NCI-H1436 (cell line): ENCODE results near the gene ANXA2.

Experiments
- DNase-seq: peaks from one replicate; lab custom pipeline; 2025; lab: John Stamatoyannopoulos, UW

ANXA2 gene

DNA sequence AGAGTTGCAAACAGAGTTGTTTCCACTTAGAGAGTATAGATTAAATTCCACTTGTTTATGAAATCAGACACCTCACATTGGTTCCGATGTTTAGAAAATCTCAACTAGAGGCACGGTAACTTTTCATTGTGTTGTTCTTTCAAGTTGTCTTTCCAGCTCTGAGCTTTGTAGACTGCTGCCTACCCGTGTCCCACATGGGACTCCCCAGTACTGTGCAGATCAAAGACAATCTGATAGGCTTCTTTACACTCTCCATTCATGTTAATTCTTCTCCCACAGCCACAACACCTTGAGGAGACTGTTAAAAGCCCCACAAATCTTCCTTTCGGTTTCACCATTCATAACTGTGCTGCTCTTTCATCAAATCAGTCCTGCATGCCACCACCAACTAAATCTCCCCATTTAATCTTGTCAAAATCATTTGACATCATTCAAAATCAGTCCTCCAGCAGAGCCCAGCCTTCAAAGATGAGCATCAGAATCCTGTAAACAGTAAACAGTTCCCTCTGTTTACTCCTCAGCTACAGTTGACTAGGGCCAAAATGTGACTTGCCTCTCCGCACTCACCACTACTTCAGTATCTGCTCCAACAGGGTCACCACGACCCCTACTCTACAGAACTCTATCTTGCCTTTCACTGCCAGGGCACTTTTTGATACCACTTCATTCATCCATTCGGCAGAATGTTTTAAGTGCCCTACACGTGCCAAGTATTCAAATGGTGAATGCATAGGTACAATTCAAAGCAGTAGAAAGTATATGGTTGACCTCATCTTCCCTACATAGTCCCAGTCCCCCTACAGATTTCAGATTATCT lies 8.3 kb downstream of the ANXA2 start:
- DNase-seq: no peak

DNA sequence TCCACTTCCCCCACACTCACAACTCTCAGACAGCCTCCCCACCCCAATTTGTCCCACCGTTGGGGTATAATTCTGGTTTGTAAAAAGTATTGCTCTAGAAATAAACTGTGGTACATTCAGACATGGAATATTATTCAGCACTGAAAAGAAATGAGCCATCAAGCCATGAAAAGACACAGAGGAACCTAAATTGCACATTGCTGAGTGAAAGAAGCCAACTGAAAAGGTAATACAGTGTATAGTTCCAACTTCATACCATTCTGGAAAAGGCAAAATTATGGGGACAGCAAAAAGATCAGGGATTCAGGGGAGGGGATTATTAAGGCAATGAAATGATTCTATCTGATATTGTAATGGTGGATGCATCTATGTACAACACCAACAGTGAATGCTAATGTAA lies 10.5 kb downstream of the ANXA2 start:
- DNase-seq: no peak

DNA sequence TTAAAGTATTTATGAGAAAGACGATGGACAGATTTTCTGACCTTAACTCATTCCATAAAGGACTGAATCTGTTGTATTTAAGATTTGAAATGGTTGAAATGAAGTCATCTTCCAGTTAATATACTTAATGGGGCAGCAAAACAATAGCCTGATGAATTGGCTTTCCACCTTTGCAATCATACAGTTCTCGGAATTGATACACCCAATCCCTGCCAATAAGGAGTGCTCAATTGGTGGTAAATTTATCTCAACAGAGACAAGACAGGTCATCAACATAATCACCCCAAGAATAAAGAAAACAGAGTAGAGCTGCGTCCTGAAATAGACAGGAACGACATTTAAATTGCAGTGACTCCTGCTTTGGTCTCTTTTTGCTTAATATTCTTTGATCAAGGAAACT lies 11.2 kb downstream of the ANXA2 start:
- no peak for DNase-seq

DNA sequence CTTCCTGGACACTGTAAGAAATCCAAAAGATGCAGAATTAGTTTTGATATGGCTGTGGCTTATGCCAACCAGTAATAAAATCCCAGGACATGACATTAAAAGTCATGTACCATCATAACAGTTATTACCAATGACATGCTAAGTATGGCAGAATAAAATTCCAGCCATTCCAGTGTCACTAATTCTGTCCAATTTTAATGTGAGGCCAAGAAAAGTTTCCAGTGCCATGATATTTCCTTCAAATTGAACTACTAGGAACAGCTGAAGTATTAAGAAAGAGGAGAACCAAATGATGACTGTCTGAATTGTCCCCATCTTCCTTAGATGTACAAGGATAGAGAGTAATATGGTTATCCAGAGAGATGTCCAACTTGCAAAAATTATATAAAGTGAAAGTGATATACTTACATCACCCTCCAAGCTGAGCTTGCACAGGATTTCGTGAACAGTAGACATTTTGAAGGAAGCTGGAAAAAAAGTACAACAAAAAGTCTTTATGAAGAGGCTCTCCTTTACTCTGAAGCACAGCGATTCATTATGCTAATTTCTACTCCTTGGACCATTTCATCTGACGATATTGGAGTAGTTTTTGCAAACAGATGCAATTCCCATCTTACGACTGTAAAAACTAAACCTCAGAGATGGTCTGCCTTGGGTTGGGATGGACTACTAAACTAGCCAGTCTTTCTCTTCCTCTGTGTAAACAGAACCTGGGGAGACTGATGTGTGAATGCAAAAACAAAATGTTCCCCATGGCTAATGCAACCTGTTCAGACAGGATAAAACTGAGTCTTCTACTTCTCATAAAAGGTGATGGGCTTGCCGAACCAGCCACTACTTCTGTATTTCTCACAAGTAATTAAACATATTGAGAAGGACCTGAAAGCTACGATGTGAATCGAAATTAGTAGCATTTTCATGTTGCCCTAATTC lies 11.9 kb downstream of the ANXA2 start:
- no peak for DNase-seq

DNA sequence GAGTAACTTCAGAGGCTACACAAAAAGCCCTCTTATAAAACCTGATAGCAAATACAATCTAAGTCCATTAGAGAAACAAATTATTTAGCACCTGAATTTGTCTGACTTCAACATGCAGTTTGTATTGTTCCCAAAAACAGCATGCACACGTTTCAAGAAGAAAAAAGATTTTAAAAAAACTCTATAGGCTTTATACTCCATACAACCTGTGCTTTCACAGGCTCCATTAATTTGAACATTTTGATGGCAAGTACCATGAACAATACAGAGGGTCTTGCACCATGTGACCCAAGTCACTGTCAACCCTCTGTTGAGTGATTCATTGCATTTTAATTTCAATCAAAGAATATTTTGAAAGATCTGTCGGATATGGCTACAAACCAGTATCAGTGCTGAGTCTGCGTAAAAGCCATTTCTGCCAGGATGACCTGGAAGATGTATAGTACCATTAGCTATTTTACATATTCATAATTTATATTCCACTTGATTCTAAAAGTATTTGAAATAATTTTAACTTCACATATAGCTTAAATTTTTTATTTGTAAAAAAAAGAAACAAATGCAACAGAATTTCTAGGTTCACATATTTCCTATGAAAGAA lies 13.2 kb downstream of the ANXA2 start:
- no peak for DNase-seq

DNA sequence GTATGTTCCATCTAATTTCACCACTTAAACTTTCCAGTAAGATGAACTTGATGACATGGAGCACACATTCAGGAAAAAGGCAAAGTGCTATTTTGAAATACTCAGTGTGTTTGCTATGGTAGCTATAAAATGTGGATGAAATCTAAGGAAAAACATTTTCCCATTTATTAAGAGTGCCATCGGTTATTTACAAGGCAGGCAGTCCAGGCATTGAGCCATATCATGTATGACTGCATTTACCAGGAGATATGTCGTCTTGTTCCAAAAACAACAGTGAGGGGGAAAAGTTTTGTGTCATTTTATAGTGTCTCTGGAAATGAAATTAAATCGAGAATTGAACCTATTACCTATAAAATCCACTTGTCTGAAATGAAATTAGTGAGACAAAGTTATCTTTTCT lies 13.7 kb downstream of the ANXA2 start:
- no peak for DNase-seq

DNA sequence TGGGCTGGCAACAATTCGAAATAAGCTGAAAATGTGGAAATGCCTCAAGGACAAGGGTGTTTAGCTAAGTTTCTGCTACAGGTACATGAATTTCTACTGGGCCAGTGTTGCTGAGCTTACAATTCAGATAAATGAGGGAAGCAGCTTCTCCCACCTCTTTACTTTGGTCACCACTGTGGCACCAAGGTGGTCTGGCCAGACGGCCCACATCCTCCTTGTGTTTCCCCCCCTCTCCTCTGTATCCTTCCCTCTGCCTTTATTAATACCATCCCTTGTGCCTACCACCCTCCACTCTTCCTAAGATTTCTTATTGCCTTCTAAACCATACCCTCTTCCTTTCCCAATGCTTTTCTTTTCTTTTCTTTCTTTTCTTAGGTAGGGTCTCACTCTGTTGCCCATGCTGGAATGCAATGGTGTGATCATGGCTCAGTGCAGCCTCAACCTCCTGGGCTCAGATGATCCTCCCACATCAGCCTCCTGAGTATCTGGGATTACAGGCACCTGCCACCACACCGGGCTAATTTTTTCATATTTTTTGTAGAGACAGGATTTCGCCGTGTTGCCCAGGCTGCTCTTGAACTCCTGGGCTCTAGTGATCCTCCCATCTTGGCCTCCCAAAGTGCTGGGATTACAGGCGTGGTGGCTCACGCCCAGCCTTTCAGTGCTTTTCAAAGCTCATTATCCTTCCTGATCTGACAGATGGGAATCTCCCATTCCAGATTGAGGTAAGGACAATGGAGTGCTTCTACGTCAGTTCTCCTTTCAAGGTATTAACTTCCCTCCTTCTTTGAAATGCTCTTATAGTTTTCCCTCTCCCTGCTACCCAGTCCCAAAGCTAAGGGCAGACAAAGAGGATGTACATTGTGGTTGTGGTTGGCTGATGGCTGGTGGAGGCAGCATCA lies 14.8 kb downstream of the ANXA2 start:
- no peak for DNase-seq

DNA sequence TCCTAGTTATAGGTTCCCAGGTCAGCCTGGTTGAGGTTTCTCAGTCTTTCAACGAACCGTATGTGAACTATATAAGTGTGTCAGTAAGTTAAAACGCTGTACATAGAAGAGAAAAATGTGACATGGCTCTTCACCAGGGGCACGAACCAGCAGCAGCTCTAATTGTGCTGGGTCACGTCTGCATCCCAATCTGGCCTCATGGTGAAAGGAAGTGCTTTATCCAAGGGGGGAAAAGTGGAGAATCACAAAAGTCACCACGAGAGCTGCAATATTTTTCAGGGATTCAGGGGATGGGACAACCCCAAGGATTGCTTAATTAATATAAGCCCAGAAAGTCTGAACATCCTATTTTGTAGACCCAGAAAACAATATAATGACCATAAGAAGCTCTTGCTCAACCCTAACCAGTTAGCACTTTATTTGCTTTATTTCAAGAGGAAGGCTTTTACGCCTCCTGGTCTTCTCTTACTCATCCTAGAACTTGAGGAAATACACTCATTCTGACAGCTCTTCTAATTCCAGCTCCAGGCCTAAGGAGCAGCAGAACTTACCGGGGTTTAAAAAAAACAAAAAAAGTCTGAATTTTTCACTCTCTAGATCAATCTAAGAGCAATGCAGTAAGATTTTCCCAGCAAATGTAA lies 16.5 kb downstream of the ANXA2 start:
- DNase-seq: no peak

DNA sequence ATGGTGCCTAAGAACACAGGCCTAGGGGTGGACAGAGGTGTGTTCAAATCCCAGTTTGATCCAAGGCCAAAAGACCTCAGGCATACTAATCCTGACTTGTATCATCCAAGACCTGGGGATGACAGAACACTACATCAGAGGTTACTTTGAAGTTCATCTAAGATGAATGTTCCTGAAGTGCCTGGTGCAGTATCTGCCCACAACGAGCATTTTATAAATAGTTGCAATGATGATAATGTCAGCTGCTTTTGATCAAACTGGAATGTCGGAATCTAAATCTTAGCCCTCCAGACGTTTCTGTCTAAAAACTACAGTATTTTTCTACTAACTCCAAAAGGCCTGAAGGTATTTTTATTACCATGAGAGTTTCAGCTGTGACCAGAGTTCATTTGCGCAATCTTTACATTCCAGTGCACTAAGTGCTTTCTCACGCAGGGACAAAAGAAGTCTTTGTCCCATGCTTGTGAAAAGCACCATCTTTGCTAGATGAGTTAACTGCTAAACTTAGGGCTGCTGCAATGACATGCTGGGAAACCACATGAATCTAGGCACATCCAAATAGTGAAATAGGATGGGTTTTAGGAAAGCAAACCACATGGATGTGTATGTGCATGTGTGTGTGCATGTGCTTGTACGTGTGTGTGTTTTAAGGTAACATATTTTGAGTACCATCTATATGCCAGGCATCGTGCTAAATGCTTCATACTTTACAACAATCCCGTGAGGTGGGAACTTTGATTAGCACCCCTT lies 18.1 kb downstream of the ANXA2 start:
- no peak for DNase-seq

DNA sequence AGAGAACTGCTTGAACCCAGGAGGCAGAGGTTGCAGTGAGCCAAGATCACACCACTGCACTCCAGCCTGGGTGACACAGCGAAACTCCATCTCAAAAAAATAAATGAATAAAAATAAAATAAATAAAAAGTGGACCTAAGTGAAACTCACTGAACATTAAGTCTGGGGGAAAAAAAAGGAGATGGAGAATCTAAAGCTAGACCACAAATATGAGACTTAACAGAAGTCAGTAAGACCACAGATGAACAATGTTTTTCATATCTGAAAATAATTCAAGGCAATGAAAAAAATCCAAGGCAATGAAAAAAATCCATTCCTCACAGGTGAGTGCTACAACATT lies 18.6 kb downstream of the ANXA2 start:
- DNase-seq: no peak

DNA sequence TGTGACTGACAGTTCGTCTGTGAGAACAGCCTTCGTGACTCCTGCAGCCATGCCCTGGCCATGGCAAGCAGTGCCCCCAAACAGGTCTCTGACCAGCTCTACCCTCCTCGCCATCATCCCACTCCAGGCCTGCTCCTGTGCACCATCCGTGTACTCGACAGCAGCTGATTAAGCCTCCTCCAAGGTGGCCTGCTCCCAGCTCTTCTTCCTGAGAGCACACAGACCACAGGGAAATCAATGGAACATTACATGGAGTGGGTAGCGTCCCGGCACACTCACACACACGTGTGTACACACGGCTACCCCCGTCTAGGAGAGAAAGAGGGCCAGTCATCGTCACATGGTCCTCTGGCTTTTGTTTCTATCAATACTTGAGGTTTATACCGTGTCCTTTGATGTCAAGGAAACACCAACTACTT lies 21.1 kb downstream of the ANXA2 start:
- no peak for DNase-seq

DNA sequence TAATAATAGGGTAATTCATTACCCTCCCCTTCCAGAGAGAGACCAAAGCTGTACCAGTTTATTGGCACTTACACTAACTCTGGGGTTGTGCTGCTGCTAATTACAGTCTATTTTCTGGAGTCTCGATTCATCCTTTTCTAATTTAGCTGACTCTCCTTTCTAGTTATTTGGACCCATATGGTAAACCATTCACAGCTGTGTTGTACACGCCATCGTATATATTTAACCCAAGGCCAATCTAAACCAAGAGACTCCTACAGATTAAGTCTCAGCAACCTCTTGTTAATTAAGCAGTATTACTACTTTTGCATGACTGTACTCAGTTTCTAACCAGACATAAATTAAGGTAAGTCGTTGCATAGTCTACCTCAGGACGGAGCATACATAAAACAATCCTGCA lies 22.5 kb downstream of the ANXA2 start:
- DNase-seq: no peak

DNA sequence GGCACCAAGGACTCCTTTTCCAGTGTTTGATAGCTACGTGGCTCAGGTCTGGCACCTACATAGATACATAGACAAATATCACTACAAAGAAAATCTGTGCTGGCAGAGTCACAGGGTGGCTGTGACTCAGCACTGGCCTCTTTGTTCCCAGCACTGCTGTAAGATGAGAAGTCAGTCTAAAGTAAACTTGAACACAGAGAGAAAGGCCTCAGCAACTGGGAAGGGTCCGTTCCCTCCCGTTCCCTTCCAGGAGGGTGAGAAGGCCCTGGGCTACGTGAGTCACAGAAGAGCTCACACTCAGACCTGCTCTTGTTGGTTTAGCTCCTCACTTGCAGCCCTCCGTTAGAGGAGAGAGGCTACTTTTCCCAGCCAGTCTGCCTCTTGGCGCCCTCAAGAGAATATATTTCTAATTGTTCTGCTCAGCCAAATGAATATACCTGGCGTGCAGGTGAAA lies 23.1 kb downstream of the ANXA2 start:
- DNase-seq: peak; percentile 83

DNA sequence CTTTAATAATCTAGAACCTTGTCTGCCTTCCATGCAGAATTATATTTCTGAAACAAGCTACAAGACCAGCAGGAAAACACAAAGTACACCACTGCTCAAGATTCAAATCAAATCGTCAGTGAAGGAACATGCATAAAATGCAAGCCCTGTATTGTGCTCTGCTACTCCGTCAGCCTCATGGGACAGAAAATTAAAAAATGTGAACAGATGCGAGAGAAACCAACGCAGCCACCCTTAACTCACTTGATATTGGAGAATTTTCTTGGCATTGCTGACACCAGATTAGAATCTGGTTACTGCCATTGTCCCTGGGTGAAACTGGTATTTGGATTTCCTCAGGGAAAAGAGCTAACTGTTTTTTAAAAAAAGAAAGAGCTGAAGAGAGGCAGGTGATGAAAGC lies 23.6 kb downstream of the ANXA2 start:
- peak; percentile 82 for DNase-seq

DNA sequence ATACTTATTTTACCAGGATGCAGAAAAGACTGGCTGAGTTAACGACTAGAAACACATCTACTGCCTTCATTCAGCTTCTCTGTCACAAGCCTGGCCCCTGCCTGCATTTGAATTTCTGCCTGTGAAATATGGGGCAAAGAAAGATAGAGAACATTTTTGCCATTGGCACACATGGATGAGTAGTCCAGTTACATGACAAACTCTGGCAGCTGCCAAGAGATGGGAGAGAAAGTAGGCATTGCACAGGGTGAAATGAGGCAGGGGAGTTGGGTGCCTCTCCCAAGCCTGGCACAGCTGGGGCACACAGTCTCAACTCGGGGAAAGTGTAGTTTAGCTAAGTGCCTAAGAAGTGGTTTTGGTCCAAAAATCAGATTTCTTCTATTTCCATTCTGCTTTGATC lies 24.0 kb downstream of the ANXA2 start:
- DNase-seq: no peak

DNA sequence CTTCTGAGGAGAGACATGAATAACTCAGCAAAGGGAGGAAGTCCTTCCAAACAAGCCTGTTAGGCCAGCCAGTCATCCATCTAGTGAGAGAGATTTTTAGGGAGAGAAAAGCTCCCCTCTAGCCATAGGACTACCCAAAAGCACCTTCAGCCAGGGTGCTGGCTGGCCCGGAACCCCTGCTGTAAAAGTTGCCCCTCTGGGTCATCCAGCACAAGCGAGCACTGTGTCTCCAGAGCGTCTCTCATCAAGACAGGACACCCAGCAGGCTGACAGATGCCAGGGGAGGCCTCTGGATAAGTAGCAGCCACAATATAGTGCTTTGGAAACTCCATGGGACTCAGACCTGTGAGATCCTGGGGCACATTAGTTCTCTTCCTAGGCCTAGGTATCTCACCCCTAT lies 24.5 kb downstream of the ANXA2 start:
- no peak for DNase-seq

DNA sequence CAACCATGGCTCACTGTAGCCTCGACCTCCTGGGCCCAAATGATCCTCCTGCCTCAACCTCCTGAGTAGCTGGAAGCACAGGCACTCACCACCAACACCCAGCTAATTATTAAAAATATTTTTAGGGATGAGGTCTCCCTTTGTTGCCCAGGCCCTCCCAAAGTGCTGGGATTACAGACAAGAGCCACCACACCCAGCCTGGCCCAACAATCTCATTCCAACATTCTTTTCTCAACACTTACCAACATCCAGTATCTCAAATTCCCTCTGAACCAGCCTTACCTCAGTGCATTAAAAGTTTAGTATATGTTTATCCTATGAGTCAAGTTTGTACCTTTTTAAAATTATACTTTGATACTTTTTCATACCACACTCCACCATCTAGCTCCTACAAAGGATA lies 25.0 kb downstream of the ANXA2 start:
- DNase-seq: no peak

DNA sequence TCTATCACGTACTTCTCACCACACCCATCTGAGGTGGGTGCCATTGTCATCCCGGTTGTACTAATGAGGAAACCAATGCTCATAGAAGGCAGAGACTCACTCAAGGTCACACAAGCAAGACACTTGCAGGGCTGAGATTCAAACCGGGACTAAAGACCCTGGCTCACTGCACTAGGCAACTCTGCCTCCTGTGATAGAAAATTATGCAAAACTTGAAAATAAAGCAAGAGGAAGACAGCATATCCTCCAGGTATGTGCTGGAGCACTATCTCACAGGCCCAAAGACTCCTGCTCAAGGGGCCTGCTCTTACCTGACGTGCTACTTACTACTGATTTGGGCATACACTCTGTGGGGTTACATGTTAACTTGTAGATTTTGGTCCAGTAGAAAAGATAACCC lies 25.6 kb downstream of the ANXA2 start:
- no peak for DNase-seq

DNA sequence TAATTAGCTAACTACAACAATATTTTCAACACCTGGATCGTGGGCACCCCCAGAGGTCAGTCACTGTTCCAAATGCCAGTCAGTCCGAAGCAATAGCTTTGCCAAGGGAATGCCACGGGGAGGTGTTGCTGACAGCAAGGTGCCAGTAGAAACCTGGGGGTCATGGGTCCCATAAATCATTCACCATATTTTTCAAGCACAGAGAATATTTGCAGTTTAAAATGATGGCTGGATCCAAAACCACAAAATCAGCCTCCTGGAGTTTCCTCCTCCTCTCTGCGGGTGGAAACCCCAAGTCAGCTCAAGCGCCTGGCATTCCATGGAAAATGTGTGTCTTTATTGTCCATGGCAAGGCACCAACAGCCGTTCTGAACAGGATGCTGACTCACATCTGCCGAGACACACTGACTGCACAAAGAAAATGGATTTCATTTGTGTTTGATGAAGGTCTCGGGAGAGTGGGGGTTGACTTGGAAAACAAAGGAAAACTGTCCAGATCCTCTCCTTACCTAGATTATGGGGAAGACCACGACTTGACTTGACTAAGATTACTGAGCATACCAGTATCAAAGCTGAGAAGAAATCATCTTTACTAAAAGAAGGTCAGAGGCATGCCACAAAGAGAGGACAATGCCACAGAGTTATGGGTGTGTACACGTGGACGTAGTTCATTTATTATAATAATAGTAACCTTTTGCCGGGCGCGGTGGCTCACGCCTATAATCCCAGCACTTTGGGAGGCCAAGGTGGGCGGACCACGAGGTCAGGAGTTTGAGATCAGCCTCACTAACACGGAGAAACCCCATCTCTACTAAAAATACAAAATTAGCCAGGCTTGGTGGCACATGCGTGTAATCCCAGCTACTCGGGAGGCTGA lies 26.4 kb downstream of the ANXA2 start:
- no peak for DNase-seq

DNA sequence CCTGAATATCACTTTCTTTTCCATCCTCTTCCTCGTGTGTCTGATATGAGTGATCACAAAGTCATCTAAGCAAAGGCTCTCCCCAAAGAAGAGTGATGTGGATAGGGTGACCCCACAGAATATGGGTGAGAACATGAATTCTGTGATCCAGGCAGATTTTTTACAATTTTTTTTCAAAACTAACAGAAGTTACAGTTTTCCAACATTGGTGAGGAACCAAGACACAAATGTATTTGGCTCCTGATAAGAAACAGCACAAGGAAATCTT lies 27.0 kb downstream of the ANXA2 start:
- DNase-seq: no peak
